HK-2 (cell line): ENCODE measurements around the gene ZWILCH.
"Not testable (repeated sequence)": the region's sequence is repeated elsewhere in the genome, so short reads cannot be mapped to it uniquely, and the experiment has no call there.

ENCODE experiments used
- DNase-seq: peaks from one replicate; pipeline ENCODE4 v3.0.0-alpha.2; 2018; ENCODE audit not compliant: unreplicated experiment

ZWILCH gene

GRCh38 chr15:66488525-66488924 lies 16.6 kb upstream of the ZWILCH start:
- DNase-seq, result no peak

- DNase-seq, result no peak
Observed at GRCh38 chr15:66489179-66489791, 15.8 kb upstream of the ZWILCH start.

DNA sequence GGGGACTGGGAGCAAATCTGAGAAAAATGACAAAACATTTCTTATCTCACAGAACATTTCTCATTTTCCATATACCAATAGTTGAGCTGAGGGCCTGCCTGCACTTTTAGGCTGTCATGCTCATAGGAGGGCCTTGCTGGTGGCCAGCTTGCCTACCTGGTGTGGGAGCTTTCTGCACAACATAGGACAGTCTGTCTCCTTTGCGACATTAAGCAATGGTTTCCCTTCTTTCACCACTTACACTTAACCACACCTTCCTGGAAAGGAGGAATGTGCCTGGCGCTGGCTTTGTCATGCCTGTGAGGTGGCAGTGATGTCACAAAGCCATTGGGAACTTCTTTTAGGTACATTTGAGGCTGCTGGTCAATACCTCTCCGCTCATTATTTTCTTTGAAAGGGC lies 13.3 kb upstream of the ZWILCH start:
- no peak for DNase-seq

DNA sequence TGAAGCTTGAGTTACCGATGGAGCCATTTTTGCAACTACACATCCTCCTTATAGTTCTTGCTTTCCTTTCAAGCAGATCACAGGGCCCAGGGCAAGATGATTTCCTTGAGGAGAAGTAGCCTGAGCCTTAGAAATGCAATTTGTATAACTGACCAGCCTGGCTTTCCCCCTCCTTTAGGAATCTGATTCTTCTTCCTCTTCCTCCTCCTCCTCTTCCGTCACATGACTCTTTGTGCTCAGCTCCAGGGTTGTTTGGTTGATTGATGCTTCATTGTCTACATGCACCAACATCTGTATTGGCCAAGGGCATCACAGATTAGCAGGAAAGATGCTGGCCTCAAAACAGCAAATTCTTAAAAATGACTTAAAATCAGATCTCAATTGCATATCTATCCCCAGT lies 10.9 kb upstream of the ZWILCH start:
- no peak for DNase-seq

DNA sequence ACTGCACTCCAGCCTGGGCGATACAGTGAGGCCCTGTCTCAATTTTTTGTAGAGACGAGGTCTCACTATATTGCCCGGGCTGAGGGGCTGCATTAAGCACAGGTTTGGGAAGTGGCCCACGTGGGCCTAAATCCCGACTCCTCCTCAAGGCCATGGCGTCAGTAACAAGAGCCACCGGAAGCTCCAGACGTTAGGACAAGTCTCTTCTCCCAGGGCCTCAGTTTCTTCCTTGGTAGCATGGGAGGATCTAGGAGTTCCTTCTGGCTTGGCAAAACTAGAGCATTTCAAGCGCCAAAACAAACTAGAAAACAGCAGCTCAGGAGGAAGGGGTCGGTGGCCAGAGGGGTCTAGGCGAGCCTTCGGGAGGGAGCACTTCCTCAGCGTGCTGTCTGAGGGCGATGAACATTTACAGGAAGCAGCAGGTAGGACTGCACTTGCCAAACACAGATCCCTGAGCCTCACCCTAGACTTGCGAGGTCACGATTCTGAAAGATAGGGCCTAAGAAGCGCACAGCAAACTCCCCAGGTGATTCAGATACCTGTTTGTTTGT lies 8.1 kb upstream of the ZWILCH start:
- no peak for DNase-seq

GRCh38 chr15:66497502-66498455 lies 7.3 kb upstream of the ZWILCH start, which contains the start of gene SNAPC5:
Gene SNAPC5 (minus strand): TSS chr15:66497762. CDS start chr15:66497731, 31 bp downstream.
- DNase-seq, result peak; percentile 92

DNA sequence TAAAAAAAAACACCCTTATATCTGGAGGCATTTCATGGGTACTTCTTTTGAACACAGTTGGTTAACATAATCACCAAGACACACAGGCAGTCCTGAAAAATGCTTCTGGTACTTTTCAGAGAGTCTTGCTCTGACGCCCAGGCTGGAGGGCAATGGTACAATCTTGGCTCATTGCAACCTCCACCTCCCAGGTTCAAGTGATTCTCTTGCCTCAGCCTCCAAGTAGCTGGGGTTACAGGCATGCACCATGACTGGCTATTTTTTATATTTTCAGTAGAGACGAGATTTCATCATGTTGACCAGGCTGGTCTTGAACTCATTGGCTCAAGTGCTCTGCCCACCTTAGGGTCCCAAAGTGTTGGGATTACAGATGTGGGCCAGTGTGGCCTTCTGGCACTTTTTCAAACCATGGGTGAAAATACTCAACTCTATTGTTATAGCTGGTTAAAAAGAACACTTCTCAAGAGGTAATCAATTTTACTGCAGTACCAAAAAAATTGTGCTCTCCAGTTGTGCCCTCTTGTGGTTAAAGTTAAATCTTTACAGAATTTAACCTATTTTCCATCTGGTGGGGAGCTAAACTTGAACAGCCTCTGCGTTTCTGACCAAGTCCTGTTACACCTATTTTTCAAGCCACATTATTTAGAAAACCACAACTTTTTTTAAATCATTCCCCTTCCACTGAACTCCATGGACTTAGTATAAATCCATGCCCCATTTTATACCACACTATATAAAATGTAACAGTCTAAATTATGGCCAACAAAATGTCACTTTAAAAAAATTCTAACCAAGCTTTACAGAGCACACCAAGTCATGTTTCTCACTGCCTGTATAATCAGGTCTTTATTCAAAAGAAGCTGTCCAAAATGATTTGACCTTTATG lies 6.4 kb upstream of the ZWILCH start:
- no peak for DNase-seq

DNA sequence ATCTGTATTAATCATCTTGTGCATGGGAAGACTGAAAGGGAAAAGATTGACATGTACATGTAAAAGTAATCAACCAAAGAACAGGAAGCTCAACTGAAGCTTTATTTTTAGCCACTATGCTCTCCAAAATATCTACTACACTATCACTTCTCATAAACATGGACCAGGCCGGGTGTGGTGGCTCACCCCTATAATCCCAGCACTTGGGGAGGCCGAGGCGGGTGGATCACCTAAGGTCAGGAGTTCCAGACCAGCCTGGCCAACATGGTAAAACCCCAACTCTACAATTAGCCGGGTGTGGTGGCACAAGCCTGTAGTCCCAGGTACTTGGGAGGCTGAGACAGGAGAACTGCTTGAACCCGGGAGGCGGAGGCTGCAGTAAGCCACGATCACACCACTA lies 4.8 kb upstream of the ZWILCH start:
- DNase-seq, result not testable (repeated sequence)

DNA sequence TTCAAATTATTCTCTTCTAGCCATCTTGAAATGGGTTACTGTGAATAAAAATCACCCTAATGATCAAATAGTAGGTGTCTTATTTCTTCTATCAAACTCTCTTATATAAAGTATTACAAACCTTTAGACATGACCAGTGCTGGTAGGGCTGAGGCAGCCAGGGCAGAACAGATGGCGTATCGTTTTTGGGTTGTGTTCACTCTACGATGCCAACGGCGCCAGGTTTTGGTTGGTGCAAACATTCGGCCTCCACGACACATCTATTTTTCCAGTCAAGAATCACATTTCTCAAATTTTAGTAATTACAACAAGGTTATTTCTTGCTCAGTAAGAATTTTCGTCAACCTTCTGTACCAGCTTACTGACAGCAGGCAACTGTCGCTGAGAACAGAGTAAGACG lies 2.6 kb upstream of the ZWILCH start:
- no peak for DNase-seq

DNA sequence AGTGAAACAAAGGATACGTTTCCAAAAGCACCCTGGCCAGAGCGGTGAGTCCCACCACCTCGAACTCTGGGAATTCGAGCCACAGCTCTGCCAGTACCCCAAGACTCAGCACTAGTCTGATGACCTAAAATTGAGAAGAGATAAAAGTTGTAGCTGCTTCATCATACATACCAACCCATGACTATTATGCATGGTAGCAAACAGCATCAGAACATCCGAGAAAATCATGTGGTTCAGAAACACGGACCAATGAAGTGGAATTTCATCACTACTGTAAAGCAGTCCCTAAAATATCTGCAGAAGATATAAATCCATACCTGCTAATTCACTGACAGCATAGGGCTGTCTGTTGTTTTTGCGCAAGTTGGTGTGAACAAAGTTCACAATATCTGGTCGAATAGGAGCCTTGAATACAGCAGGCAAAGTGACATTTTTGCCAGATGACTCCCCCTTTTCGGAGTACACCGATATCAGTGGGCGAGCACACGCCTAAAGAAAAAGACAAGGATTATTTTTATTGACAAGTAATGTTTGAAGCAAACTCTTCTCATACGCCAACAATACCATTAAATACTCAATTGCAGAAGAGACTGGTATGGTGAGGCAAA lies 2.0 kb upstream of the ZWILCH start:
- DNase-seq, result not testable (repeated sequence)

GRCh38 chr15:66503780-66504562 lies 1.2 kb upstream of the ZWILCH start:
- no peak for DNase-seq

GRCh38 chr15:66505430-66505811 lies 295 bp downstream of the ZWILCH start:
- no peak for DNase-seq

- DNase-seq, result no peak
Observed at GRCh38 chr15:66505818-66506217, 692 bp downstream of the ZWILCH start.

- DNase-seq, result no peak
Observed at GRCh38 chr15:66508293-66508883, 3.3 kb downstream of the ZWILCH start.

DNA sequence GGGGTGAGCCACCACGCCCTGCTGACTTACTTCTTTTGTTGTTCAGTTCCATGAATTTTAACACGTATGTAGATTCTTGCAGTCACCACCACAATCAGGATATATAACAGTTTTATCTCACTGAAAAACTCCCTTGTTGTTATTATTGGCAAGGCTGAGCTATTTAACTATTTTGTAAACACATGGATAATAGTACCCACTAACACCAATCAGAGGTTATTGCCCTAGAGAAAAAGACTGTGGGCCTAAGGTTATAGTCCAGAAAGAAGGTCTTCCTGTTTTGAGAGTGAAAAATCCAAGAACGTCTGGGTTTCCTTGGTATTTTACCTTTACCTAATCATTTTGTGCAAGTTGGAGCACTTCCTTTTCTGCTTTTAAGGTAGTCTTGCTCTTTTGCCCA lies 9.5 kb downstream of the ZWILCH start:
- DNase-seq, result no peak

DNA sequence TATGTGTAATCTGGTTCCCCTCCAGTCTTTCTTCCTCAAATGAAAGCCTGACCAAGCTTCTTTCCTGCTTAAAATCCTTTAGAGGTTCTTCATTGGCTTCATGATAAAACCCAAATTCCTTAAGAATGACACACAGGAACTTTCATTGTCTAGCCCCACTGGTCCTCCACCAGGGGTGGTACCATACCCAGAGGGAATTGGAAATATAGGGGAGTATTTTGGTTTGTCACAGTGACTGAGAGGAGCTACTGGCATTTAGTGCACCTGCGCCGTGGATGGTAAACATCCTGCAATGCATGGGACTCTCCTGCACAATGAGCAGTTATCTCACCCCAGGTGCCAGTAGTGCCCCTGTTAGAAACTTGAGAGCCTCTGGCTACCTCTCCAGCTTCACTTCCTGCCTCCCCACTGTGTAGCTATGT lies 10.8 kb downstream of the ZWILCH start:
- DNase-seq, result no peak

- no peak for DNase-seq
Observed at GRCh38 chr15:66523926-66524325, 18.8 kb downstream of the ZWILCH start.

DNA sequence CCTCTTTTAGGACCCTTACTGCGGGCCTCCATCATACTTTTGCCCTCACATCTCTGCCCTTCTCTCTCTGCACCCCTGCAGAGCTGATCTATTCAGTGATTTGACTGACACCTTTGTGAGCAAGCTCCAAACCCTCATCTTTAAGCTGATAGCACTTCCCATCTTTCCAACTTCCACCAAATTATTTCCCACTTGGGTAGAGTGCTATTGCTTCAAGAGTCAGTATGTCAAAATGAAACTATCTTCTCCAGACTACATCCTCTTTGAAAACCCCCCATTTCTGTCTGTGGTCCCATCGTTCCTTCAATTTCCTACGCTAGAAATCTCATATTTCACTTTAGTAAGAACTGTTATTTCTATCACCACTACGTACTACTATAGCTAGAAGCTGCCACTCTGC lies 19.7 kb downstream of the ZWILCH start:
- no peak for DNase-seq

GRCh38 chr15:66535056-66535455 lies 29.9 kb downstream of the ZWILCH start:
- no peak for DNase-seq

DNA sequence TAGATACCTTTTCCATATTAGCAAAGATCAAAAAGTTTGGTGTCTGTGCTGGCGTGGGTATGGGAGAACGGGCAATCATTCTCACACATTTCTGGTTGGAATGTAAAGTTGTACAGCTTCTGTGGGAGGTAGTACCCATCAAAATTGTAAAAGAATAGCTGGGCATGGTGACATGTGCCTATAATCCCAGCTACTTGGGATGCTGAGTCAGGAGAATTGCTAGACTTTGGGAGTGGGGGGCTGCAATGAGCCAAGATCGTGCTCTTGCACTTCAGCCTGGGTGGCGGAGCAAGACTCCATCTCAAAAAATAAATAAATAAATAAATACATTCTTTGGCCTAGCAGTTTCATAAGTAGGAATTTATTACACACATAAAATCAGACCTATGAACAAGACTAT lies 37.8 kb downstream of the ZWILCH start:
- DNase-seq, result no peak
